CD4-positive, alpha-beta T cell treated with Interleukin-21 for 1 hour (primary cell): Measurements from ENCODE around the gene SH2D6.

Experiments
- DNase-seq: peaks from one replicate; pipeline ENCODE4 v3.0.0-alpha.2; 2020

SH2D6 gene

GRCh38 chr2:85444629-85445172 lies 26.2 kb downstream of the SH2D6 start:
- DNase-seq: no peak

GRCh38 chr2:85445316-85446295 lies 27.1 kb downstream of the SH2D6 start:
- no peak for DNase-seq

GRCh38 chr2:85446296-85447221 lies 28.0 kb downstream of the SH2D6 start:
- DNase-seq: no peak

GRCh38 chr2:85447222-85447585 lies 28.7 kb downstream of the SH2D6 start:
- DNase-seq: no peak

- DNase-seq: no peak
Observed at GRCh38 chr2:85448461-85449213, 30.1 kb downstream of the SH2D6 start.

- DNase-seq: no peak
Observed at GRCh38 chr2:85449214-85449588, 30.7 kb downstream of the SH2D6 start.

- no peak for DNase-seq
Observed at GRCh38 chr2:85452237-85452636, 33.7 kb downstream of the SH2D6 start.

- DNase-seq: no peak
Observed at GRCh38 chr2:85453571-85453970, 35.1 kb downstream of the SH2D6 start.

- no peak for DNase-seq
Observed at GRCh38 chr2:85455552-85456090, 37.1 kb downstream of the SH2D6 start.

- DNase-seq: no peak
Observed at GRCh38 chr2:85457043-85457442, 38.5 kb downstream of the SH2D6 start.

- DNase-seq: no peak
Observed at GRCh38 chr2:85457877-85458316, 39.4 kb downstream of the SH2D6 start.

- DNase-seq: no peak
Observed at GRCh38 chr2:85458601-85459563, 40.4 kb downstream of the SH2D6 start.

- no peak for DNase-seq
Observed at GRCh38 chr2:85459771-85460170, 41.3 kb downstream of the SH2D6 start.

- DNase-seq: no peak
Observed at GRCh38 chr2:85462322-85462721, 43.8 kb downstream of the SH2D6 start.

- no peak for DNase-seq
Observed at GRCh38 chr2:85468096-85468703, 49.7 kb downstream of the SH2D6 start.

- no peak for DNase-seq
Observed at GRCh38 chr2:85468704-85469349, 50.3 kb downstream of the SH2D6 start.

GRCh38 chr2:85470850-85471800 lies 52.6 kb downstream of the SH2D6 start:
- DNase-seq: no peak

GRCh38 chr2:85472261-85472660 lies 53.7 kb downstream of the SH2D6 start:
- no peak for DNase-seq
